ENCODE measurements around the gene CAPZA2.

DNA sequence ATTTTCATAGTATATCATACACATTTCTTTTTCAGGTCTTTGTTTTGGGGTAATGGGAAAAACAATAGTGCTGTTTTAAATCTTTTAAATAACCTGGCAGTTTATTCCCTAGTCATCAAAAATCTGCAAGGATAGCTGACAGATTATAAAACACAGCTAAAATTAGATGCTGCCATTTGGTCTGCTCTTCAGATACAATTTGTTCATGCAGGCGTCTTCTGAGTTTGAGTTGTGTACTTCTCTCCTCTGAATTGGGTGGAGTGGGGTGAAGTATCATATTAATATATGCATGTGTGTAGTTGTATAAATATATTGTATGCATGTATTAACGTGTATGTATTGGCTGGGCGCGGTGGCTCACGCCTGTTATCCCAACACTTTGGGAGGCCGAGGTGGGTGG, 48.0 kb downstream of the CAPZA2 start:
- TF ChIP-seq, protein P1, sequence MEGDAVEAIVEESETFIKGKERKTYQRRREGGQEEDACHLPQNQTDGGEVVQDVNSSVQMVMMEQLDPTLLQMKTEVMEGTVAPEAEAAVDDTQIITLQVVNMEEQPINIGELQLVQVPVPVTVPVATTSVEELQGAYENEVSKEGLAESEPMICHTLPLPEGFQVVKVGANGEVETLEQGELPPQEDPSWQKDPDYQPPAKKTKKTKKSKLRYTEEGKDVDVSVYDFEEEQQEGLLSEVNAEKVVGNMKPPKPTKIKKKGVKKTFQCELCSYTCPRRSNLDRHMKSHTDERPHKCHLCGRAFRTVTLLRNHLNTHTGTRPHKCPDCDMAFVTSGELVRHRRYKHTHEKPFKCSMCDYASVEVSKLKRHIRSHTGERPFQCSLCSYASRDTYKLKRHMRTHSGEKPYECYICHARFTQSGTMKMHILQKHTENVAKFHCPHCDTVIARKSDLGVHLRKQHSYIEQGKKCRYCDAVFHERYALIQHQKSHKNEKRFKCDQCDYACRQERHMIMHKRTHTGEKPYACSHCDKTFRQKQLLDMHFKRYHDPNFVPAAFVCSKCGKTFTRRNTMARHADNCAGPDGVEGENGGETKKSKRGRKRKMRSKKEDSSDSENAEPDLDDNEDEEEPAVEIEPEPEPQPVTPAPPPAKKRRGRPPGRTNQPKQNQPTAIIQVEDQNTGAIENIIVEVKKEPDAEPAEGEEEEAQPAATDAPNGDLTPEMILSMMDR (IDR thresholded peaks at IDR 0.05; ENCODE audit: low read length) = no peak
- TF ChIP-seq EZH2 (IDR thresholded peaks at IDR 0.05; ENCODE audit: borderline replicate concordance, low read length) = no peak
